Heart left ventricle (tissue), 16 donors: ENCODE data around the gene TTC16. TPM values are rescaled to one million over a fixed set of nuclear protein-coding genes. Genes with fewer than 3 reads are reported as not detected.
A peak's percentile ranks its signal among the peaks of the same experiment; 100 is the strongest.

Experiments
- ATAC-seq, 4 donors: fragments of 200-7000 bp; cut with Tn5 transposase; one replicate each; pipeline ENCODE4 v1.9.1; 2020 to 2022; ENCODE audit warnings: moderate library complexity in 4 of 4, mild to moderate bottlenecking in 3 of 4, moderate number of reproducible peaks in 1 of 4
- DNase-seq, 5 donors: peaks; one replicate each; pipeline ENCODE4 v3.0.0-alpha.2; 2020
- H3K27ac ChIP-seq, 12 donors: fragments of 200-600 bp; sonication (generic) in 4 of 12; one replicate each; pipeline versions ENCODE4 v1.5.0 to v1.8.0; 2016 to 2022; ENCODE audit warnings: mild to moderate bottlenecking in 2 of 12
- H3K27me3 ChIP-seq, 9 donors: fragments of 200-600 bp; sonication (generic) in 2 of 9; one replicate each; pipeline versions ENCODE4 v1.5.1 to v1.8.0; 2016 to 2022; ENCODE audit warnings: mild to moderate bottlenecking in 3 of 9
- H3K36me3 ChIP-seq, 9 donors: fragments of 200-600 bp; sonication (generic) in 2 of 9; one replicate each; pipeline versions ENCODE4 v1.5.0 to v1.8.0; 2018 to 2022; ENCODE audit warnings: mild to moderate bottlenecking in 2 of 9
- H3K4me1 ChIP-seq, 12 donors: fragments of 200-600 bp; sonication (generic) in 4 of 12; one replicate each; pipeline versions ENCODE4 v1.5.0 to v1.8.0; 2016 to 2022; ENCODE audit warnings: mild to moderate bottlenecking in 3 of 12
- H3K4me3 ChIP-seq, 12 donors: fragments of 200-600 bp; sonication (generic) in 4 of 12; one replicate each; pipeline versions ENCODE4 v1.5.0 to v1.8.0; 2017 to 2022; ENCODE audit warnings: mild to moderate bottlenecking in 9 of 12, moderate library complexity in 4 of 12
- H3K9me3 ChIP-seq, 12 donors: fragments of 200-600 bp; sonication (generic) in 4 of 12; one replicate each; pipeline versions ENCODE4 v1.5.0 to v1.8.0; 2016 to 2022; ENCODE audit warnings: mild to moderate bottlenecking in 1 of 12
- CTCF ChIP-seq, 12 donors: fragments of 200-600 bp; sonication (generic) in 4 of 12; IDR thresholded peaks; one replicate each; pipeline versions ENCODE4 v1.5.0 to v1.8.0; 2018 to 2022; ENCODE audit warnings: antibody characterized with exemption in 12 of 12, mild to moderate bottlenecking in 5 of 12
- POLR2A ChIP-seq, 2 donors: fragments of 450-650 bp; IDR thresholded peaks; one replicate each; pipeline ENCODE4 v1.6.1; 2017; ENCODE audit warnings: antibody characterized with exemption in 2 of 2, mild to moderate bottlenecking in 2 of 2, moderate library complexity in 2 of 2
- WGBS, 4 donors: extraction: QIAGEN DNeasy Blood & Tissue Kit in 2 of 4; methylation state at CpG; one replicate each; pipeline versions ENCODE4 v1.1.5 to v1.1.7; 2013 to 2018; 5-methylcytosine and 5-hydroxymethylcytosine counted together
- intact Hi-C, 10 donors: fragments of 100-400 bp; cut with DNase I; formaldehyde crosslinking; loops; one replicate each; pipeline versions ENCODE4 v1.11.1 to v1.14.2; 2022
- long read RNA-seq, 3 donors: library from polyadenylated mRNA; unstranded; transcript quantifications; one replicate each; pipeline ENCODE4 v2.0.0, GENCODE V29; 2020 to 2021
- polyA plus RNA-seq, 2 donors: library from polyadenylated mRNA; stranded (reverse); fragments of 200-250 nt; gene quantifications; one replicate each; pipeline ENCODE4 v1.2.3, GENCODE V29; 2013
- total RNA-seq, 9 donors: library from RNA; depleted of rRNA in 2 of 9; stranded (reverse); fragments of >200 nt in 2 of 9; fragmentation: NEBNext Ultra II Directional in 3 of 9; extraction: Animal tissue kit (Norgen Biotek cat#: 25700) in 3 of 9; gene quantifications; one replicate each; pipeline versions ENCODE4 v1.1.0 to v1.2.4, GENCODE V29; 2016 to 2023
- donor health status: ischemic (EF 13 %, LVEDD 7.1; RV severe dilation, severe dysfunction).
- donor health status: healthy with polysubstance abuse.
- donor health status: DM: no; HTN: yes; CAD: no.
- donor health status: DM: no; HTN: no; CAD: no.
- donor health status: ischemic (EF 25% LVEDD 6.9; RV normal size, moderate dysfunction).
- donor health status: ischemic (EF 25% LVEDD 5.7; RV mildly dilated, moderate dysfunction).
- donor health status: healthy.
- donor health status: DM: yes; HTN: yes; CAD: no.
- donor health status: ischemic (EF 35%, LVEDD 5.7; RV mildly dilated, moderate dysfunction).
- donor health status: nonischemic (EF 11% LVEDD 7.7; RV severe dilation, severe dysfunction).
- donor health status: DM: yes; HTN: yes; CAD: no.
- donor health status: PGD.
- donor health status: ischemic (EF 29% LVEDD 5.4; RV normal size, mild dysfunction).
- donor health status: nonischemic (EF 23%, LVEDD 6.1; RV moderate dilation, normal function).

The TTC16 gene
- total RNA-seq, result under 1 TPM in 8 of 9 donors, not detected in 1; 0.09 to 0.61 (median 0.24) TPM
- polyA plus RNA-seq, result under 1 TPM in 1 of 2 donors, not detected in 1; 0.34 TPM
- long read RNA-seq, donor 1, result 0 reads
- long read RNA-seq, donor 2, partial matches to known transcripts, result 0 of 1 reads
- long read RNA-seq, donor 2, other reads (novel, unspliced or antisense), result 1 of 1 reads
- long read RNA-seq, donor 3, result 0 reads

- Histone ChIP-seq H3K4me1 (peaks cover 0 to 26% (median 13%) of the 10 kb centered on the region in 12 donors), H3K9me3 (no peaks in the 10 kb centered on the region), H3K36me3 (peaks cover 0 to 3% (median 0%) of the 10 kb centered on the region in 9 donors), H3K27ac (peak within 1 kb of the TSS in 11 of 12 donors; percentile 64 to 91 (median 82)), H3K4me3 (peak within 1 kb of the TSS; percentile 58 to 91 (median 71)), H3K27me3 (no peaks in the 10 kb centered on the region)
- WGBS, 4 donors, result 3 to 10% (median 6%) methylated on average over 25 to 65 of the region's 65 CpGs
- peak; percentile 96 to 98 (median 96) for ATAC-seq
- intact Hi-C loops, result loop anchor here in 5 of 10 donors (1.0 to 5.0 kb wide), 4 partner anchors 16 to 108 kb away; partner anchors contain the start of gene STXBP1 (in 3 of the 5)
- TF ChIP-seq CTCF (IDR thresholded peaks at IDR 0.05) (no peak), POLR2A (IDR thresholded peaks at IDR 0.05) (peak in 1 of 2 donors; percentile 65)
- DNase-seq, result peak; percentile 98 to 99 (median 98)
Measured at GRCh38 chr9:127715470-127716337, at the start of gene TTC16, which contains the start of gene PTRH1. Gene TTC16 (plus strand): TSS chr9:127716079. CDS start chr9:127716146, 67 bp downstream. Gene PTRH1 (minus strand): TSS chr9:127715663. CDS start chr9:127715639, 24 bp downstream.

GRCh38 chr9:127667127-127667844 is 48.6 kb upstream of the TTC16 start:
- DNase-seq (no peak), ATAC-seq (no peak)
- Histone ChIP-seq H3K27ac (no peak overlapping the region), H3K27me3 (no peaks in the 10 kb centered on the region), H3K36me3 (peaks cover 0 to 98% (median 91%) of the 10 kb centered on the region in 9 donors), H3K4me3 (no peak overlapping the region), H3K4me1 (peaks cover 0 to 15% (median 0%) of the 10 kb centered on the region in 12 donors), H3K9me3 (no peaks in the 10 kb centered on the region)
- no peak for TF ChIP-seq POLR2A (IDR thresholded peaks at IDR 0.05)
- TF ChIP-seq CTCF (IDR thresholded peaks at IDR 0.05), result no peak
- WGBS, 4 donors, result 69 to 81% (median 74%) methylated on average over 3 of the region's 3 CpGs
- intact Hi-C loops, result loop anchor here in 2 of 10 donors (5.0 to 10.0 kb wide), 2 partner anchors 52 to 65 kb away; partner anchors contain the start of gene STXBP1 (in 1 of the 2)

GRCh38 chr9:127667906-127668305 is 48.0 kb upstream of the TTC16 start:
- Histone ChIP-seq H3K4me1 (peaks cover 0 to 15% (median 0%) of the 10 kb centered on the region in 12 donors), H3K36me3 (peaks cover 0 to 98% (median 92%) of the 10 kb centered on the region in 9 donors), H3K27ac (no peak overlapping the region), H3K27me3 (no peaks in the 10 kb centered on the region), H3K4me3 (no peak overlapping the region), H3K9me3 (no peaks in the 10 kb centered on the region)
- ATAC-seq, result no peak
- no peak for DNase-seq
- TF ChIP-seq CTCF (IDR thresholded peaks at IDR 0.05) (no peak), POLR2A (IDR thresholded peaks at IDR 0.05) (no peak)
- intact Hi-C loops, result loop anchor here in 2 of 10 donors (5.0 to 10.0 kb wide), 2 partner anchors 53 to 64 kb away; partner anchors contain the start of gene STXBP1 (in 1 of the 2)
- WGBS, 4 donors, result 90 to 94% (median 92%) methylated on average over 17 to 18 of the region's 18 CpGs
